ENCODE measurements around the gene KRT86.

DNA sequence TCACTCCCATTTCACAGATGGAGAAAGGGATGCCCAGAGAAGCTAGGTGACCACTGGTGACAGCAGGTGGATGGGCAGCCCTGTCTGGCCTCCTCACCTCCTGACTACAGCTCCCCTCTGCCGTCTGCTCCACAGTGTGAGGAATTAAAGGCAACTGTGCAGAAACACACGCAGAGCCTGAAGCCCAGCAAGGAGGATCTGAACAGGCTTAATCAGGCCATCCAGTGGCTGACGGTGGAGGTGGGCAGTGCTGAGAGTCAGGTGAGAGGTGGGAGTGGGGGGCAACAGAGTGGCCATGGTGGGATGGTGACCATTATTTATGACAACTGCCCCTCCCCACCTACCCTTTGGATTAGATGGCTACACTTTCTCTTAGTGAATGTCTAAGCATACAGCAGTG lies 1.2 kb downstream of the KRT86 start:
- TF ChIP-seq CTCF (tag by site-specific recombination; IDR thresholded peaks at IDR 0.05) (no peak), ZBTB6 (tag by site-specific recombination; IDR thresholded peaks at IDR 0.05) (no peak), ZNF366 (tag by site-specific recombination; conservative IDR thresholded peaks at IDR 0.05) (no peak)
